Measurements from ENCODE around the gene LMOD2. TPM values are rescaled to one million over a fixed set of nuclear protein-coding genes. Genes with fewer than 3 reads are reported as not detected.
A peak's percentile ranks its signal among the peaks of the same experiment; 100 is the strongest.

LMOD2 gene
- total RNA-seq, 1 donor from 2014 or later: not detected

DNA sequence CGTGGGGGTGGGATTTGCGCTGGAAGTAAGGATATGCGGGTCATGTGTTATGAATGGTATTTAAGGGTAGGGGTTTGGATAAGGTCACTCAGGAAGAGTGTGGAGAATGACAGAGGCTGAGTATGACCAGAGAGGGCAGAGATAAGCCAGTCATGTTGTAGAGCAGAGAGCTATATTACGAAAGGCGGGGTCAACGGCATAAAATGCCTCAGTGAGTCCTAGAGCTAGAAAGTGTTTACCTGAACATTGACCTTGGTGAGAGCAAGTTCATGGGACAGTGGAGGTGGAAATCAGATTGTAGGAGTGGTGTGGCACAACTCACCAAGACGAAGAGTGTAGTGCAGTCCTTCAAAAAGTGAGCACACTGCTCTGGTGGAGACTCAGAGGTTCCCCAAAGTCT lies 13.8 kb downstream of the LMOD2 start:
- DNase-seq (ENCODE audit: extremely low read depth, low read depth, low spot score): no peak

DNA sequence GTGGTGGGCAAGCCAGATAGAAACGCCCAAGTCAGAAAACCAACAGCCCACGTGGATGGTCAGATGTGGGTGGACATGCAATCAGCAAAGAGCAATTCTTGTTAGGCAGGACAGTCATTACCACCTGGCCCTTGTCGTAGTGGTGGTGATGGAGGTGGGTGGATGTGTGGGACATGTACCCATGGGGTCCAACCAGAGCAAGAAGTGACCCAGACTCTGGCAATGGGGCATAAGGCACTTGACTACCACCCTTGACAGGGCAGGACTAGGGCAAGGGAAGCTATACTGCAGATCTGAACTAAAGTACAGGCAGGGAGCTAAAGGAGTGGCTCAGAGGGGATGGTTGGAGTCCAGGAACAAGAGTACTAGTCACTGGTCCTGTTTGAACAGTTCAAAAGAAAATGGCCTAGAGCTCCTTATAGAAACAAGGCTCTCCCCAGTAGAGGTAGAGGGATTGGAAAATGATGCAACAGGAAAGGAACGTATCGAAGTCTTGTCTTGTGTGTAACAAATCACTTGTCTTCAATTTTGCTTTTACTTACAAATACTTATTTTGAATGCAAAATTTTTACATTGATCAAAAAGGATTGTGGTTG lies 17.6 kb downstream of the LMOD2 start:
- no peak for DNase-seq (ENCODE audit: extremely low read depth, low read depth, low spot score)

DNA sequence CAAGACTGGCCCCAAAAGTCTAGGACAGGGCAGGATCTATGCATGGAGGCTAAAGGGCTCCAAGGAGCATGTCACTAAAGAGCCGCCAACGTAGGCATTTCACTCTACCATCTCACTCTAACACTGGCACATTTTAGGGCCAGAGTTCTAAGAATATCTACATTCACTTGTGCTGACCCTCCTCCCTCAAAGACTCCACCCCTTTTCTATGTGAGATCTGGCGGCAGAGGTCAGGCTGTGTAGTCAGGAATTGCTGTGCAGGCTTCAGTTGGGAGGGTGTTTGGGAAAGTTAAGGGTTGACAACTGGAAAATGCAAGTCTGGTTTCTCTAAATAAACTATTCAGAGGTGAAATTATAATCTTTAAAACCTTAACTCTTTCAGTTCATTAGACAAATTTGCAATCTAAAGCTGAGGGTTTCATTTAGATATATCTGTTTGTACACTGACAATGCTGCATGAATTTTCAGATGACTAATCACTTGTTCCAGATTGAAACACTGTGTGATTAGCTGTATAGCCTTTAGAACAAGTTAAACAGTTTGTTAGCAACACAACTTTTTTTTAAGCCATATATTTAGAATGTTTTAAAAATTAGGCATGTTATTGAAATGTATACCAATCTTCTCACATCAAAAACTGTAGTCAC lies 18.2 kb downstream of the LMOD2 start:
- DNase-seq (ENCODE audit: extremely low read depth, low read depth, low spot score): no peak

DNA sequence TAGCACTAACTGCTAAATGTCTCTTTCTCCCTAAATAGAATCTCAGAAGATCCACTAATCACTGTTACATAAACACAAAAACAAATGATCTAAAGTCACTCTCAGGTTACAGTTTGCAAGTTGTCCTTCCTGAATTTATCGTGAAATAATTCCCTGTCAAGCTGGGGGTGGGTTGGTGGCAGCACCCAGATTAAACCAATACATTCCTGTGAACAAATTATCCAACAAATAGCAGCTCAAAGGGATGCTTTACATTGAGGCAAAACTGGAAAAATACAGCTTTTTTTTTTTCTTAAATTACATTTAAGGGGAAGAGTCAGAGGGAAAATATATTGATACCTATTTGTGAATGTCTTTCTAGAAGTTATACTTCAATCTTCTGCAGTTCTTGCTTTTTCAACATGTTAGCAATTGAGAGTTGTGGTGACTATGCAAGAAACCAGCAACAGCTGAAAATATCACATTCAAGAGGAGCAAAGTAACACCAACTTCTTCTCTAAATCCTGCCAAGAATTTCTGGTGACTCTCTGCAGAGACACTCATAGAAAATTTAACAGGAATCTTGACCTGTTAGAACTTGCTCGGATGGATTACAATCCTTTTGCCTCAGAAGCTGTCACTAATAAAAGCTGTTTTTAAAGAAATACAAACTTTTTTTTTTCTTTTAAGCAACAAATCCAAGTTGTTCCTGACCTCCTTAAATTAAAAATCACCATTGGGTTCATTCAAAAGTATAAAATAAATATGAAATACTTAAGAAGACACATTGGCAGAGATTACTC lies 18.9 kb downstream of the LMOD2 start:
- DNase-seq (ENCODE audit: extremely low read depth, low read depth, low spot score): no peak

DNA sequence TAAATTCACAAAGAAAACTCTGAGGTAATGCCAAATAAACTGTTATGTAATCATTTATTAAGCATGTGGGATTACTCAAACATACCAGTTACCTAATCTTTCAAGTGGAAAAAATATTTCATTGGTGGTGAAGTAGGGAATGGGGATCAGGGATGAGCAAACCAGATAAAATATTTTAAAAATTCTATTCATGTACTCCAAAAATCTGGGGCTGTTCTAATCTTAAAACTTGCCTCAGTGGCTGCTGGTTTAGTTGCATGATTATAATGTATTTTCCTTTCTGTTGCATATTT lies 19.5 kb downstream of the LMOD2 start:
- DNase-seq (ENCODE audit: extremely low read depth, low read depth, low spot score): no peak

DNA sequence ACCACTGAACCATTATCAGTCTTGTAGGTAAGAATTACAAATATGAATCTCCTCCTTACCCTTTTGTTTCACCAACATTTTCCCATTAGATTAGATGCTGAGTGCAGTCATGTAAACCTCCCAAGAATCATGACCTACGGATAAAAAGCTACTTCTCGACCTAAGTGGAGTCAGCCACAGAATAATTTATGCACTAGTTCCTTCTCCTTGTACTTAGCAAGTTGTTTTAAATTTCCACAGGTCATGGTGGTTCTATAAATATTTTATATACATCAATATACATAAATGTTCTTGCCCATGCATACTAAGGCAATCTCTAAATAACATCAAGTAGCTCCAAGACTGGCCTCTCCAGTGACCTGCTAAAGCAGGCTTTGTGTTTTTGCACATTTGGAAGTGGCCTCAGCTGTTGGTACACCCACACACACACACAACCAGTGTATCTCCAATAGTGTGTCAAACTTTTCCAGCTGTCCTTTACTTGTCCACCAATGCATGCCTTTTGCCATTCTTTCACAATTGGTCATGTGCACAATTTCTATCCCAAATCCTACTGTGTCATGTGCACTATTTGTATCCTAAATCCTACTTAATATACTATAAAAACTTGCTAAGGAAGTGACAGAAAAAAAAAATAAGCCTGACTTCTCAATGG lies 21.5 kb downstream of the LMOD2 start:
- DNase-seq (ENCODE audit: extremely low read depth, low read depth, low spot score): no peak

DNA sequence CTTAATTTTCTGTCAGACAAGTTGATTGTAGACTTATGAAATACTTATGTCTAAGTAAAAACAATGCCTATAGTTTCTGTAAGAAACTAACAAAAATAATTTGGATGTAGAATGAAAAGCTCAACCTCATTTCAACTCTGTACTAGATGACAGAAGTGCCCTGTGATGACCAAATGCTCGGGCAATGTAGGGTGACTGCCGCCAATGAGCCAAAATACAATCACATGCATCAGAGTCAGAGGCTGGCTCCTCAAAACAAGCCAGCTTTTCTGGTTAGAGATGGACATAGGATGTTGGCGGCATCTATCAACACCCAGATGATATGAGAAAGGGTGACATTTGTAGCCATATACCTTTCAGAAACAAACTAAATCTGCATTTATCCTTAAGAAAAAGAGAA lies 23.9 kb downstream of the LMOD2 start:
- DNase-seq (ENCODE audit: extremely low read depth, low read depth, low spot score): no peak

DNA sequence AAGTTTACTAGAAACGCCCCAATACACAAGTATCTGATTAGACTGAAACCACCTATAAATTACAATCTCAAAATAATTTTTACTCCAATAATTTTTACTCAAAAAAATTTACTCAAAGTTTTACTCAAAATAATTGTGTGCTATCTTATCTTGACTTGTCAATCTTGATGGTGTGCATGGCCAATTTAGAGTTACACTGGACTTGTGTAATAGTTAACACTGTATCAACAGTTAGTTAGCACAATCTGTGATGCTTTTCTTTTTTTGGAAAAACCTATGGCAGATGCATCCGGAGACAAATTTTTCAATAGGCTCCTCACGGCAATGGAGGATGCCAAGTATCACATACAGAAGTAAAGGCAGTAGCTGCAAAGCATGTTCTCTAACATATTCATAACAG lies 24.9 kb downstream of the LMOD2 start:
- no peak for DNase-seq (ENCODE audit: extremely low read depth, low read depth, low spot score)

DNA sequence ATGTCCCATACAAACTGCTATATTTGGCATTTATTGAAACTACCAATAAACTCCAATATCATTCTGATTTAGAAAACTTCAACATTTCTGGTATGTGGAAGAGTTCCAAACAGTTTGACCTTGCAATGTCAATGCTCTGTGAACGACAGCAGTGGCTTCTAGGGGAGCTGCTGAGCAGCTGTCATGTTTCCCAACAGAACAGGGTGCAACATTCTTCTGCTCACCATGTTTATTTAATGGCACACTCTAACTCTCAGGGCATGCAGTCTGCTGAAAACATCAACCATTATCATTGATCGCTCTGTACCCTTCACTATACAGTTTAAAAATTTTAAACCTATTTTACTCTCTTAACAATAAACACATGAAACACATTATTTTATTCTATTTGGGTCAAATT lies 25.9 kb downstream of the LMOD2 start:
- DNase-seq (ENCODE audit: extremely low read depth, low read depth, low spot score): no peak

DNA sequence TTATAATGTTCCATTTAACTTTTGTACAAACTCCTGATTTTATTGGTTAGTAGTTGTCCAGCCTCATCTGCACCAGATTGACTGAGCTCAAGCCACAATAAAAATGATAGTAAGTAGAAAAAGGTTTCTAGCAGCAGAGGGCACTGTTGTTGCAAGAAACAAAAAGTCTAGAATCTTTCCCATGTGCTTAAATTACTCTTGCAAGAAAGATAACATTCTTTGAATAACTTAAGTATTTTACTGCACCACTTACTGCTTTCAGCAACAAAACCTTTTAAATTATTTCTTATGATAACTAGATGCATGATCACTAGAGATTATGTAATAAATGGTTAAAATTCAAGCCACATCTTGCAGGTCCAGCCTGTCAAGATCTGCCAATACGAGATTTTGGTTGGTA lies 27.0 kb downstream of the LMOD2 start:
- DNase-seq (ENCODE audit: extremely low read depth, low read depth, low spot score): peak; percentile 56

DNA sequence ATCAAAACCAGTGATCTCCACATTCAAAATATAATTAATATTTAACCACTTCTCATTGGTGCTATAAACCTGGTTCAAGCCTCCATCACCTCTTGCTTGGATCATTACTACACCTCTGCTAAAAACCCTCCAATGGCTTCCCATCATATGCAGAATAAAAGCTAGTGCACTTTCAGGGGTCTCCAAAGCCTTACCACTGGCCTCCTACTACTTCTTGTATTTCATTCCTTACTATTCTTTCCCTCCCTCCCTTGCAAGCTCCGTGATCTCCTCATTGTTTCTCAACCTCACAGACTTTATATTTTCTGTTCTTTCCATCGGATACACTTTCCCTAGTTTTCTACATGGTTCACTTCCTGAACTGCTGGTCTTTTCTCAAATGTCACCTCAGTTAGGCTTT lies 31.5 kb downstream of the LMOD2 start:
- DNase-seq (ENCODE audit: extremely low read depth, low read depth, low spot score): no peak

DNA sequence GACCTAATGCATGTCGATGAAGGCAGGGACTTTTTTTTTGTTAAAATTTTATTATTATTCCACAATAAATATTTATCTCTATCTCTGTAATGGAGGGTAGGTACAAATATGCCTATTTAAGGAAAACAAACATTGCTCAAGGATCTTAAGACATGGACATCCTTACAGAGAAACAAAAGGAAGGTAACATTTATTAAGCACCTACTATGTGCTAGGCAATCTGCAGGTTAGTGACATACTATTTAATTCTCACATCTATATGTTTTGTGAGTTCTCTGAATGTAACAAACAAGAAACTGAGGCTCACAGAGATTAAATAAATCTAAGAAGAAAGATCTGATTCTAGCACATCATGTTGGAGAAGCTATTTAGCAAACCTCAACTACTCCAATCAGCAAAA lies 32.1 kb downstream of the LMOD2 start:
- DNase-seq (ENCODE audit: extremely low read depth, low read depth, low spot score): no peak

DNA sequence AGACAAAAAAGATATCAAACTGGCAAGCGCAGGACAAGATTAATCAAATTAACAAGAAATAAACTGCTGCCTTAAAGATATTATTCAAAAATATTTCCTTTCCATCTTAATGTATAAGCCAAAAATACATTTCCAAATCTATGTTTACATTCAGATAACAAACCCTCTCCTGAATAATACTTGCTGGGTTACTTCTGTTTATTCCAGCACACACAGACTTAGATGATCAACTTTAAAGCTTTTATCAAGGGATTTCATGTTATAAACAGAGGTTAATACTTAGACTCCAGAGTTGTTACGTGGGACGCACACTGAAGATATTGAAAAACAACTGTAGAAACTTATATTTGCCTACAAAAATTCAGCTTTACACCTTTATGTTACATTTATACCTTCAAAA lies 33.6 kb downstream of the LMOD2 start:
- DNase-seq (ENCODE audit: extremely low read depth, low read depth, low spot score): no peak

DNA sequence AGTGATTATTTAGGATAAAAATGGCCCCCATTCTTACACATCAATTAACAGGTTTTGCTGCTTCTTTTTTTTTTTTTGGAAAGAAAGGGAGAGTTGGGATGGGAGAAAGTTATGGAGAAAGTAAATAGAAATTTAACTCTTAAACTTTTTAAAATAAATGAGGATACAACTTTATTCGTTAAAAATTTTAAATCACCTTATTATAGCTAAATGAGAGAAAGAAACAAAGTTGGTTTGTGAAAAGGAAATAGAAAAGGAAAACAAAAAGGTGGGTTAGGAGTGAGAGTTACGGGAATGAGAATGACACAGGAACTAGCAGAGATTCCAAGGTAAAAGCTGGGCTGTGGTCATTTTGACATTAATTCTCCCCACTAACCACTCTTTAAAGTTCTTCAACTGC lies 34.9 kb downstream of the LMOD2 start:
- no peak for DNase-seq (ENCODE audit: extremely low read depth, low read depth, low spot score)

DNA sequence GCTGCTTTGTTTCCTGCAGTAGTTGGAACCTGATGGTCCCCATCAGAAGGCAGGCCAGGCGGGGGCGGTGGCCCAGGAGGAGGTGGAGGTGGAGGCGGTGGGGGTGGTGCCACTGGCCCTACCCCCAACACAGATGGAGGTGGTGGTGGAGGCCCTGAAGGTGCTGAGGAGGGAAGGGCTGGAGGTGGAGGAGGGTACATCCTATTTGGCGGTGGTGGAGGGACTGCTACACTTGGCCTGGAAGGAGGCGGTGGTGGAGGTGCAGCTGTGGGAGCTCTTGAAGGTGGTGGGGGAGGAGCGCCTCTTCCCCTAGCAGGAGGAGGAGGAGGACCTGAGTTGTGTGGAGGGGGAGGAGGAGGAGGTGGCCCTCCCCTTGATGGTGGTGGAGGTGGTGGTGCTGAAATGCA lies 36.8 kb downstream of the LMOD2 start:
- DNase-seq (ENCODE audit: extremely low read depth, low read depth, low spot score): no peak

DNA sequence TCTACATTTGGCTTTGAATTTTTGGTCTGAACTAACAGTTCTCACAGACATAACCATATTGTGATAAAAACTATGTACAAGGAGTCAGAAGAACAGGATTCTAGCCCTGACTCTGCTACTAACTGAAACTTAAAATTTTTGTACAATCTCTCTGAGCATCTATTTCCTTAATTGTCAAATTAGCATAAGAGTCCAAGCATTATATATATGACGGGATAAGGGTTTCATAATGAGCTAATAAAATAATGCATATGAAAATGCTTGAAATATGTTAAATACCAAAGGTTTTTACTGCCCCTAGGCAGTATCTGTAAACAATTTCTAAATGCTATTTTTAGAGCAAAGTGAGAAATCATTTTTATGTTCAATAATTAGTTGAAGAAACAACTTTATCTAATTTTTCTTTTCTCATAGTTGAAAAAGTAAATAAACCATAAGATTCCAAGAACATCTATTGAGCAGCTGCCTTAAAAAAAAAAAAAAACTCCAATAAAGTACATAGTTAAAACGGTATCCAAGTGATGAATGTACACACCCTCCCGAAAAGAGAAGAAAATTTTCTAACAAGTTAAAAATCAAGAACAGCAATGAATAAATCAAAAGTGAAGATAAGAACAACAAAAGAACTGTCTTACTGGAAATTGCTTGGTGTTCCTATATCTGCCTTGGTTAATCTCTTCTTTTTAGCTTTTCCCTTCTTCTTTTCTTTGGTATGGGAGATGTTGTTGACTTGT lies 40.4 kb downstream of the LMOD2 start:
- no peak for DNase-seq (ENCODE audit: extremely low read depth, low read depth, low spot score)

DNA sequence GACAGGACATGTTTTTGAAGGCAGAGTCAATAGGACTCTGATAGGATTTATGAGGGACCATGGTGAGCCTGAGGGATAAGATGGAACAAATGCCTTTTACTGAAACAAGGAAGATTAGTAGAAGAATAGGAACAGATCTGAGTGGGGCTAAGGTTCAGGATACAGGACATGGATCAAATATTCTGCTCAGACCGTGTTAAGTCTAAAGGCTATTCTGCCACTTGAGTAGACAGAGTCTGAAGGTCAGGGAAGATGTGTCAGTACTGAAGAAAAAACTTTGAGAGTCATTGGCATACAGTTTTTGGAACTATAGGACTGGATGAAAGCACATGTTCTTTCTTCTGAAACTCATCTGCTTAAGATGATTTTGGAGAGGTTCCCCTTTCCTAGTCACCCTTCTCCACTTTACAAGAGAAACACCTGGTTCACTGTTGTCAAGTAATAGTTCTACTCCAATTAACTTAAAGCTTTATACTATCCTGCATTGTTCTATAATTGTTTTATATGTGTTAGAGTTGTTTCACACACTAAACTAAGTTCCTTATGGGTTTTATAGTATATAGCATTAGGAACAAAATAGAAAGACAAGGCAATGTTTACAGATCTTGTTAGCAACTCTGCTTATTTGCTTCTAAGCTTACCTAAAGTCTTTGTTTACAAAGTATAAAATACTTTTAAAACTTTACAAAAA lies 49.7 kb downstream of the LMOD2 start:
- no peak for DNase-seq (ENCODE audit: extremely low read depth, low read depth, low spot score)

DNA sequence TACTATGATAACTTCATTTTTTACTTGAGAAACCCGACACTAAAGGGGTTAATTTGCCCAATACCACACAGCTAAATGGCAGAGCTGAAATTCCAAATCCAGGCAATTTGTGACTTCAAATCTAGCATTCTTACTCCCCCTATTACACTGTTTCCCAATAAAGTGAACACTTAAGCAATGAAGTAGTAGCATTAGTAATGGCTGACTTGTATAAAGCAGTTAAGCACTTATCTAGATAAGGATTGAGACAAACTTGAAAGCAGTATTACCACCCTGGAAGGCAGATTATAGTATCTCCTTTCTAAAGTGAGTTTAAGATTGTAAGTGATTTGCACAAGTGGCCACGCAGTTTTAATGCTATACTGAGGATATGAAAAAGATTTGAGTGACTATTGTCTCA lies 53.9 kb downstream of the LMOD2 start:
- no peak for DNase-seq (ENCODE audit: extremely low read depth, low read depth, low spot score)

DNA sequence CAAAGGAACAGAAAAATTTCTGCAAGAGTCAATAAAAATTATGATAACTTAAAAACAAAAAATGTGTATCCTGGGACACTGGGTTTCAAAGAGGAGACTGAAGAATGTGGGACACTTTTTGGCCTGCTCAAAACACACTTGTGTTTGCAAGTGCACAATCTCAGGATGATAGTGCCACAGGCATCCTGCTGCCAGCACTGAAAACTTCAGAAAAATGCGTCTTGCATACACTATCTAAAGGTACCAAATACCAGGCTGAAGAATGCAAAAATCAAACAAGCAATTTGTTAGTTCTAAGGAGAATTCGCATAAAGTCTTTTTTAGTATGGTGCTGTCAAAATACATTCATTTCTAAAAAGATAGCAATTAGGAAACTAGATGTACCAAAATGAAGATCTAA lies 55.0 kb downstream of the LMOD2 start:
- DNase-seq (ENCODE audit: extremely low read depth, low read depth, low spot score): no peak

DNA sequence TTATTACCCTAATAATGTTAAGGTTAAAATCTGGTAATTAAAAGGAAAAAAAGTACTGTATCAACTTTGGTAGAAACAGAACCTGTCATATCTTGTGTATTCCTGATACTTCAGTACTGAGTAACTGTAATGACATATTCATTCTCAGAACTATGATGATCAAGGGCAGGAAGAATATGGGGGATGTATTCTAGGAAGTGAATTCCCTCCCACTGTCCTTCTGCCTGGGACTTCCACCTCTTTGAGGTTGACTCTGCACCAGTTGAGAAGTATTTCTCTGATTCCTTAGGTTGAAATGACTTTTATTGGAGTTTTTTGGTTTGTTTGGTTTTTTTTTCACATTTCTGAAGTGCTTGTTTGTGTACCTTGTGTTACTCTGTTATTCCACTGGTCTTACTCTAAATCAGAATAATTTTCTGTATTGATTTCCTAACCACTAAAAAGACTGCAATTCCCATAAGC lies 56.2 kb downstream of the LMOD2 start:
- no peak for DNase-seq (ENCODE audit: extremely low read depth, low read depth, low spot score)

DNA sequence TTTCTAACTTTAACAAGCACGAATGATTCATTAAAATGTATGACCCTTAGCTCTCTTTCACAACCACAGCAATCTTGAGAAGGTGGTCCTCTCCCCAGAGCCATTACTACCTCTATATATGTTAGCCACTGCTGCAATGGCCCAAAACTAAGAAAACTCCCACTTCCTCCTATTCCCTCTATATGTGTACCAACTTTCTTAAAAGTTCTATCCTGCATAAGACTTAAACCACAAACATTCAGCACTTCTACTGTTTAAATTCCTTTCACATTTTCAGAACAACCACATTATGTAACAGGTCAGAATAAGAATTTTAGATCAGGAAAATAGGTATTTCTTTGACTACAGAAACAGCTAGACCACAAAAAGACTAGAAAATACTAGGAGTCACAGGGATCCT lies 57.0 kb downstream of the LMOD2 start:
- DNase-seq (ENCODE audit: extremely low read depth, low read depth, low spot score): no peak
